Body of pancreas (tissue), 4 donors: ENCODE data around the gene TMOD2.

Source experiments
- CTCF ChIP-seq, 7 experiments: fragments of 450-650 bp in 4 of 7; fragments of 200-600 bp in 3 of 7; sonication (generic) in 3 of 7; IDR thresholded peaks; one replicate each; pipeline ENCODE4 v1.5.1; 2016 to 2019; ENCODE audit warnings: antibody characterized with exemption in 7 of 7
- POLR2A ChIP-seq, 3 donors: fragments of 450-650 bp; IDR thresholded peaks; one replicate each; pipeline ENCODE4 v1.6.1; 2016; ENCODE audit warnings: antibody characterized with exemption in 3 of 3, mild to moderate bottlenecking in 2 of 3

- TF ChIP-seq POLR2A (IDR thresholded peaks at IDR 0.05): no peak
- TF ChIP-seq CTCF (IDR thresholded peaks at IDR 0.05): no peak
Measured at GRCh38 chr15:51865317-51865716, 113.9 kb downstream of the TMOD2 start.
